BLaER1 treated with 17β-estradiol and CSF1 and Interleukin-3, amounts not matched to agents 10 nM and 100 nM (cell line): ENCODE measurements around the gene FBXW8.
A peak's percentile ranks its signal among the peaks of the same experiment; 100 is the strongest.

ENCODE experiments used
- H3K27ac ChIP-seq, 11 experiments: shearing (Covaris generic); formaldehyde crosslinking; 2 replicates each; pipeline ENCODE4 v1.8.1; 2022
- H3K27me3 ChIP-seq, 11 experiments: shearing (Covaris generic); formaldehyde crosslinking; 2 replicates each; pipeline ENCODE4 v1.8.1; 2022
- H3K36me3 ChIP-seq, 11 experiments: shearing (Covaris generic); formaldehyde crosslinking; 2 replicates each; pipeline ENCODE4 v1.8.1; 2022
- H3K4me1 ChIP-seq, 10 experiments: shearing (Covaris generic); formaldehyde crosslinking; 2 replicates each; pipeline ENCODE4 v1.8.1; 2022
- H3K4me2 ChIP-seq, 11 experiments: shearing (Covaris generic); formaldehyde crosslinking; 2 replicates each; pipeline ENCODE4 v1.8.1; 2022
- H3K4me3 ChIP-seq, 10 experiments: shearing (Covaris generic); formaldehyde crosslinking; 2 replicates each; pipeline ENCODE4 v1.8.1; 2022
- H3K9ac ChIP-seq, 11 experiments: shearing (Covaris generic); formaldehyde crosslinking; 2 replicates each; pipeline ENCODE4 v1.8.1; 2022
- H3K9me3 ChIP-seq, 11 experiments: shearing (Covaris generic); formaldehyde crosslinking; replicated peaks in 1 of 11; 2 replicates each; pipeline ENCODE4 v1.8.1; 2022
- H4K20me1 ChIP-seq, 11 experiments: shearing (Covaris generic); formaldehyde crosslinking; 2 replicates each; pipeline ENCODE4 v1.8.1; 2022
- Cebpa-rat ChIP-seq, 11 experiments: shearing (Covaris generic); IDR thresholded peaks; 2 replicates each; pipeline ENCODE4 v1.8.1; 2022

FBXW8 gene

GRCh38 chr12:117018685-117019084, 107.9 kb downstream of the FBXW8 start:
- no peak for TF ChIP-seq Cebpa-rat (IDR thresholded peaks at IDR 0.05)
- Histone ChIP-seq H3K4me2 (no peak overlapping the region), H3K4me1 (no peaks in the 10 kb centered on the region), H3K27ac (no peak overlapping the region), H3K9me3 (peaks cover 20 to 25% (median 25%) of the 10 kb centered on the region in 11 experiments), H3K36me3 (peaks cover 58 to 97% (median 81%) of the 10 kb centered on the region in 11 experiments), H3K27me3 (no peaks in the 10 kb centered on the region), H4K20me1 (peaks cover 0 to 24% (median 0%) of the 10 kb centered on the region in 11 experiments; a peak in 3 of 22 replicates), H3K9ac (no peak overlapping the region), H3K4me3 (no peak overlapping the region)

GRCh38 chr12:117019866-117020265, 109.1 kb downstream of the FBXW8 start:
- H3K27ac ChIP-seq = no peak overlapping the region
- no peaks in the 10 kb centered on the region for H3K4me1 ChIP-seq
- H3K9me3 ChIP-seq = peaks cover 9 to 14% (median 13%) of the 10 kb centered on the region in 11 experiments
- H3K4me3 ChIP-seq = no peak overlapping the region
- no peak overlapping the region for H3K9ac ChIP-seq
- H3K4me2 ChIP-seq = no peak overlapping the region
- H3K27me3 ChIP-seq = no peaks in the 10 kb centered on the region
- peaks cover 58 to 97% (median 81%) of the 10 kb centered on the region in 11 experiments for H3K36me3 ChIP-seq
- peaks cover 0 to 29% (median 0%) of the 10 kb centered on the region in 11 experiments; a peak in 4 of 22 replicates for H4K20me1 ChIP-seq
- no peak for TF ChIP-seq Cebpa-rat (IDR thresholded peaks at IDR 0.05)

- H3K27ac ChIP-seq = no peak overlapping the region
- H3K4me3 ChIP-seq = no peak overlapping the region
- H3K36me3 ChIP-seq = peaks cover 55 to 96% (median 79%) of the 10 kb centered on the region in 11 experiments
These were observed 109.9 kb downstream of the FBXW8 start for GRCh38 chr12:117020536-117021220.

GRCh38 chr12:117022465-117022864, 111.7 kb downstream of the FBXW8 start:
- Histone ChIP-seq H3K9ac (no peak overlapping the region), H4K20me1 (peaks cover 0 to 29% (median 0%) of the 10 kb centered on the region in 11 experiments; a peak in 4 of 22 replicates), H3K9me3 (no peaks in the 10 kb centered on the region), H3K27ac (no peak overlapping the region), H3K27me3 (no peaks in the 10 kb centered on the region), H3K36me3 (peaks cover 54 to 97% (median 79%) of the 10 kb centered on the region in 11 experiments), H3K4me3 (no peak overlapping the region), H3K4me1 (peaks cover 0 to 11% (median 4%) of the 10 kb centered on the region in 10 experiments; a peak in 9 of 20 replicates), H3K4me2 (no peak overlapping the region)
- no peak for TF ChIP-seq Cebpa-rat (IDR thresholded peaks at IDR 0.05)

More at GRCh38 chr12:117020536-117021220, 109.9 kb downstream of the FBXW8 start:
- H4K20me1 ChIP-seq = peaks cover 0 to 29% (median 0%) of the 10 kb centered on the region in 11 experiments; a peak in 4 of 22 replicates
- no peak overlapping the region for H3K4me2 ChIP-seq
- no peak overlapping the region for H3K9ac ChIP-seq
- peaks cover under 1 to 5% (median 5%) of the 10 kb centered on the region in 11 experiments; a peak in 18 of 22 replicates for H3K9me3 ChIP-seq
- no peak for TF ChIP-seq Cebpa-rat (IDR thresholded peaks at IDR 0.05)
- H3K4me1 ChIP-seq = peaks cover 0 to 8% (median 1%) of the 10 kb centered on the region in 10 experiments; a peak in 9 of 20 replicates
- H3K27me3 ChIP-seq = no peaks in the 10 kb centered on the region

- Histone ChIP-seq H3K36me3 (peaks cover 55 to 97% (median 84%) of the 10 kb centered on the region in 11 experiments), H3K9ac (no peak overlapping the region)
These were observed 113.5 kb downstream of the FBXW8 start for GRCh38 chr12:117023998-117024960.

GRCh38 chr12:117024961-117025480, 114.3 kb downstream of the FBXW8 start:
- Histone ChIP-seq H4K20me1 (peaks cover 0 to 19% (median 0%) of the 10 kb centered on the region in 11 experiments; a peak in 3 of 22 replicates), H3K4me3 (no peak overlapping the region), H3K9ac (no peak overlapping the region; a peak in 1 of 22 replicates), H3K27me3 (no peaks in the 10 kb centered on the region), H3K27ac (0 out of 22 replicates have a peak overlapping the region, but pooled peaks of 1 of the 11 experiments have one; percentile 52), H3K36me3 (peaks cover 58 to 96% (median 84%) of the 10 kb centered on the region in 11 experiments), H3K4me1 (peaks cover 0 to 11% (median 4%) of the 10 kb centered on the region in 10 experiments; a peak in 10 of 20 replicates), H3K9me3 (no peaks in the 10 kb centered on the region), H3K4me2 (no peak overlapping the region)
- no peak for TF ChIP-seq Cebpa-rat (IDR thresholded peaks at IDR 0.05)

More at GRCh38 chr12:117023998-117024960, 113.5 kb downstream of the FBXW8 start:
- H3K9me3 ChIP-seq = no peaks in the 10 kb centered on the region
- TF ChIP-seq Cebpa-rat (IDR thresholded peaks at IDR 0.05) = no peak
- H3K4me3 ChIP-seq = no peak overlapping the region
- peaks cover 0 to 26% (median 0%) of the 10 kb centered on the region in 11 experiments; a peak in 3 of 22 replicates for H4K20me1 ChIP-seq
- no peaks in the 10 kb centered on the region for H3K27me3 ChIP-seq
- H3K4me2 ChIP-seq = no peak overlapping the region
- H3K27ac ChIP-seq = no peak overlapping the region
- peaks cover 0 to 11% (median 4%) of the 10 kb centered on the region in 10 experiments; a peak in 10 of 20 replicates for H3K4me1 ChIP-seq

- H3K36me3 ChIP-seq = peaks cover 64 to 96% (median 86%) of the 10 kb centered on the region in 11 experiments
- no peak for TF ChIP-seq Cebpa-rat (IDR thresholded peaks at IDR 0.05)
- H3K4me1 ChIP-seq = peaks cover 0 to 11% (median 4%) of the 10 kb centered on the region in 10 experiments; a peak in 10 of 20 replicates
- peaks cover 0 to 17% (median 0%) of the 10 kb centered on the region in 11 experiments; a peak in 3 of 22 replicates for H4K20me1 ChIP-seq
- 0 out of 22 replicates have a peak overlapping the region, but pooled peaks of 1 of the 11 experiments have one; percentile 20 for H3K4me2 ChIP-seq
- H3K27me3 ChIP-seq = no peaks in the 10 kb centered on the region
- peak overlapping the region in 7 of 11 experiments; percentile 15 to 51 (median 26); a peak in 8 of 22 replicates for H3K9ac ChIP-seq
- no peak overlapping the region for H3K4me3 ChIP-seq
- H3K9me3 ChIP-seq = no peaks in the 10 kb centered on the region
- peak overlapping the region in 9 of 11 experiments; percentile 22 to 59 (median 44); a peak in 16 of 22 replicates for H3K27ac ChIP-seq
These were observed 114.9 kb downstream of the FBXW8 start for GRCh38 chr12:117025481-117026151.

- Histone ChIP-seq H3K4me2 (no peak overlapping the region), H3K9me3 (no peaks in the 10 kb centered on the region), H3K4me1 (peaks cover 3 to 12% (median 8%) of the 10 kb centered on the region in 10 experiments; a peak in 14 of 20 replicates), H3K27ac (peak overlapping the region in 5 of 11 experiments; percentile 8 to 59 (median 53); a peak in 7 of 22 replicates), H3K36me3 (peaks cover 66 to 96% (median 85%) of the 10 kb centered on the region in 11 experiments), H3K4me3 (no peak overlapping the region), H3K9ac (no peak overlapping the region), H4K20me1 (peaks cover 0 to 17% (median 0%) of the 10 kb centered on the region in 11 experiments; a peak in 3 of 22 replicates), H3K27me3 (no peaks in the 10 kb centered on the region)
- TF ChIP-seq Cebpa-rat (IDR thresholded peaks at IDR 0.05) = no peak
These were observed 115.6 kb downstream of the FBXW8 start for GRCh38 chr12:117026343-117026742.
